H9 (cell line): ENCODE measurements around the gene RAB31. TPM values are rescaled to one million over a fixed set of nuclear protein-coding genes. Genes with fewer than 3 reads are reported as not detected.

Experiments used
- DNase-seq: peaks from one replicate; pipeline ENCODE4 v3.0.0-alpha.2; 2017
- H2AFZ ChIP-seq: one replicate; pipeline ENCODE4 v1.6.1; 2013; ENCODE audit warnings: mild to moderate bottlenecking, low read length, control low read depth, moderate library complexity
- H2AK5ac ChIP-seq: 2 replicates; pipeline ENCODE4 v1.6.1; 2013; ENCODE audit warnings: low read length, control low read depth, mixed read lengths; ENCODE audit not compliant: insufficient read length
- H2BK120ac ChIP-seq: one replicate; pipeline ENCODE4 v1.6.1; 2013; ENCODE audit warnings: low read depth, mild to moderate bottlenecking, low read length, control low read depth, inconsistent platforms; ENCODE audit not compliant: poor library complexity, severe bottlenecking
- H2BK12ac ChIP-seq: 2 replicates; pipeline ENCODE4 v1.6.1; 2013; ENCODE audit warnings: low read length, control low read depth, mixed read lengths, low read depth; ENCODE audit not compliant: insufficient read length
- H2BK15ac ChIP-seq: 2 replicates; pipeline ENCODE4 v1.6.1; 2013; ENCODE audit warnings: low read depth, low read length, control low read depth
- H2BK20ac ChIP-seq: one replicate; pipeline ENCODE4 v1.6.1; 2013; ENCODE audit warnings: low read depth, mild to moderate bottlenecking, low read length, control low read depth, inconsistent platforms; ENCODE audit not compliant: poor library complexity, severe bottlenecking
- H2BK5ac ChIP-seq: 2 replicates; pipeline ENCODE4 v1.6.1; 2013; ENCODE audit warnings: low read length, control low read depth, mixed read lengths; ENCODE audit not compliant: insufficient read length
- H3K14ac ChIP-seq: 2 replicates; pipeline ENCODE4 v1.6.1; 2013; ENCODE audit warnings: low read length, control low read depth; ENCODE audit not compliant: insufficient read depth
- H3K18ac ChIP-seq: 2 replicates; pipeline ENCODE4 v1.6.1; 2013; ENCODE audit warnings: low read depth, mild to moderate bottlenecking, mixed read lengths, low read length, control low read depth; ENCODE audit not compliant: insufficient read length
- H3K23ac ChIP-seq: 2 replicates; pipeline ENCODE4 v1.6.1; 2013; ENCODE audit warnings: low read length, control low read depth, mixed read lengths, low read depth; ENCODE audit not compliant: insufficient read length
- H3K23me2 ChIP-seq: 2 replicates; pipeline ENCODE4 v1.6.1; 2013; ENCODE audit warnings: low read depth, mild to moderate bottlenecking, mixed read lengths, low read length, control low read depth; ENCODE audit not compliant: insufficient read length, poor library complexity, severe bottlenecking
- H3K27ac ChIP-seq: 2 replicates; pipeline ENCODE4 v1.5.1; 2013; ENCODE audit warnings: low read length, control low read depth, mixed read lengths, low read depth; ENCODE audit not compliant: insufficient read length
- H3K27me3 ChIP-seq: 2 replicates; pipeline ENCODE4 v1.6.1; 2013; ENCODE audit warnings: low read length, control low read depth, inconsistent platforms; ENCODE audit not compliant: insufficient read depth
- H3K4ac ChIP-seq: 2 replicates; pipeline ENCODE4 v1.6.1; 2013; ENCODE audit warnings: low read depth, mild to moderate bottlenecking, control low read depth, inconsistent platforms, low read length, moderate library complexity
- H3K4me1 ChIP-seq: 2 replicates; pipeline ENCODE4 v1.6.1; 2013; ENCODE audit warnings: low read length, control low read depth, inconsistent platforms; ENCODE audit not compliant: insufficient read depth
- H3K4me2 ChIP-seq: 2 replicates; pipeline ENCODE4 v1.6.1; 2013; ENCODE audit warnings: low read length, control low read depth, mixed read lengths; ENCODE audit not compliant: insufficient read length, insufficient read depth
- H3K56ac ChIP-seq: 2 replicates; pipeline ENCODE4 v1.6.1; 2013; ENCODE audit warnings: low read depth, mild to moderate bottlenecking, mixed read lengths, low read length, control low read depth; ENCODE audit not compliant: insufficient read length
- H3K79me1 ChIP-seq: 2 replicates; pipeline ENCODE4 v1.6.1; 2013; ENCODE audit warnings: low read depth, mild to moderate bottlenecking, moderate library complexity, low read length, control low read depth, inconsistent platforms; ENCODE audit not compliant: insufficient read depth, poor library complexity, severe bottlenecking
- H3K79me2 ChIP-seq: 2 replicates; pipeline ENCODE4 v1.6.1; 2013; ENCODE audit warnings: low read length, control low read depth, inconsistent platforms; ENCODE audit not compliant: insufficient read depth
- H3K9ac ChIP-seq: 2 replicates; pipeline ENCODE4 v1.6.1; 2013; ENCODE audit warnings: low read length, control low read depth, mixed read lengths; ENCODE audit not compliant: insufficient read length; ENCODE audit errors: extremely low read depth
- H3K9me3 ChIP-seq: one replicate; pipeline ENCODE4 v1.6.1; 2013; ENCODE audit warnings: low read depth, low read length, inconsistent platforms; ENCODE audit not compliant: control insufficient read depth
- H3T11ph ChIP-seq: one replicate; pipeline ENCODE4 v1.6.1; 2013; ENCODE audit warnings: mild to moderate bottlenecking, low read length, control low read depth, inconsistent platforms
- H4K20me1 ChIP-seq: one replicate; pipeline ENCODE4 v1.6.1; 2013; ENCODE audit not compliant: control insufficient read depth, insufficient read length, insufficient read depth
- H4K5ac ChIP-seq: 2 replicates; pipeline ENCODE4 v1.6.1; 2013; ENCODE audit warnings: low read depth, mild to moderate bottlenecking, mixed read lengths, low read length, control low read depth; ENCODE audit not compliant: insufficient read length
- H4K8ac ChIP-seq: replicated peaks from 2 replicates; pipeline ENCODE4 v1.6.1; 2013; ENCODE audit warnings: low read length, control low read depth, mixed read lengths, low read depth; ENCODE audit not compliant: insufficient read length
- H4K91ac ChIP-seq: 2 replicates; pipeline ENCODE4 v1.6.1; 2013; ENCODE audit warnings: low read depth, mild to moderate bottlenecking, moderate library complexity, mixed read lengths, low read length, control low read depth; ENCODE audit not compliant: insufficient read length
- H3K27ac Mint-ChIP-seq, 3 experiments: 2 replicates in 2 of 3; 3 replicates in 1 of 3; pipeline ENCODE4 v1.8.0; 2020 to 2021; ENCODE audit warnings: mixed read lengths in 3 of 3, mild to moderate bottlenecking in 1 of 3, moderate library complexity in 1 of 3
- H3K27me3 Mint-ChIP-seq: 2 replicates; pipeline ENCODE4 v1.8.0; 2021; ENCODE audit warnings: low read depth, mild to moderate bottlenecking, moderate library complexity, mixed read lengths
- H3K36me3 Mint-ChIP-seq, 3 experiments: 2 replicates in 2 of 3; 3 replicates in 1 of 3; pipeline ENCODE4 v1.8.0; 2020 to 2021; ENCODE audit warnings: low read depth in 3 of 3, mixed read lengths in 3 of 3; ENCODE audit not compliant: insufficient read depth in 1 of 3
- H3K4me1 Mint-ChIP-seq, 2 experiments: 2 replicates each; pipeline ENCODE4 v1.8.0; 2020; ENCODE audit warnings: mixed read lengths in 2 of 2
- H3K4me3 Mint-ChIP-seq, 2 experiments: 2 replicates in 1 of 2; 3 replicates in 1 of 2; pipeline ENCODE4 v1.8.0; 2020 to 2021; ENCODE audit warnings: mild to moderate bottlenecking in 2 of 2, mixed read lengths in 2 of 2, moderate library complexity in 1 of 2
- H3K9me3 Mint-ChIP-seq, 2 experiments: 2 replicates in 1 of 2; 3 replicates in 1 of 2; pipeline ENCODE4 v1.8.0; 2020; ENCODE audit warnings: mild to moderate bottlenecking in 2 of 2, mixed read lengths in 2 of 2, moderate library complexity in 1 of 2
- CTCF ChIP-seq: fragments of 200-600 bp; sonication (generic); conservative IDR thresholded peaks from 3 replicates; pipeline ENCODE4 v1.8.0; 2021; ENCODE audit warnings: antibody characterized with exemption, mild to moderate bottlenecking
- WGBS: extraction: QIAGEN DNeasy Blood & Tissue Kit; methylation state at CpG from one replicate; pipeline ENCODE4 v1.1.7; 2013; ENCODE audit warnings: missing lambda C conversion rate, low lambda C conversion rate, mixed read lengths; ENCODE audit not compliant: insufficient read length; ENCODE audit errors: extremely low coverage; 5-methylcytosine and 5-hydroxymethylcytosine counted together
- total RNA-seq: library from RNA; stranded (reverse); gene quantifications from 2 replicates; pipeline ENCODE4 v1.2.1, GENCODE V29; 2021

The RAB31 gene
- total RNA-seq, 1 experiment from 2014 or later = 22.4 TPM

GRCh38 chr18:9706081-9706935 lies 1.8 kb upstream of the RAB31 start:
- WGBS = no CpG with 5 or more reads among the region's 12 CpGs
- no peak overlapping the region for H2AK5ac ChIP-seq
- H3K27me3 ChIP-seq = peaks cover 11% of the 10 kb centered on the region; the same call in 1 of the 2 replicates

More at GRCh38 chr18:9706081-9706935, 1.8 kb upstream of the RAB31 start:
- Histone ChIP-seq H3K27ac (no peak overlapping the region), H2BK12ac (no peak overlapping the region), H4K8ac (no peak overlapping the region), H3T11ph (no peak overlapping the region), H3K9ac (no peak overlapping the region), H2BK120ac (no peak overlapping the region), H4K5ac (no peak overlapping the region), H4K91ac (no peak overlapping the region), H3K56ac (no peak overlapping the region), H4K20me1 (no peaks in the 10 kb centered on the region), H3K79me1 (no peaks in the 10 kb centered on the region), H2BK20ac (no peak overlapping the region), H3K23me2 (peaks cover 9% of the 10 kb centered on the region), H3K4ac (no peak overlapping the region), H3K18ac (no peak overlapping the region), H3K4me2 (no peak overlapping the region), H3K14ac (no peak overlapping the region), H3K4me1 (peaks cover 6% of the 10 kb centered on the region; the same call in 1 of the 2 replicates), H3K79me2 (no peaks in the 10 kb centered on the region), H3K9me3 (no peaks in the 10 kb centered on the region), H3K23ac (no peak overlapping the region), H2BK15ac (no peak overlapping the region), H2AFZ (no peak overlapping the region), H2BK5ac (no peak overlapping the region)
- Mint-ChIP-seq H3K4me1 (peaks cover 32 to 37% of the 10 kb centered on the region in 2 experiments), H3K9me3 (no peaks in the 10 kb centered on the region), H3K27me3 (peaks cover 49% of the 10 kb centered on the region), H3K4me3 (no peak overlapping the region), H3K36me3 (peaks cover 0 to 2% (median 0%) of the 10 kb centered on the region in 3 experiments; a peak in 2 of 7 replicates), H3K27ac (no peak overlapping the region)
- DNase-seq = no peak
- no peak for TF ChIP-seq CTCF
